Esophagus squamous epithelium (tissue), 4 donors: ENCODE data around the gene DDX54.

ENCODE experiments used
- CTCF ChIP-seq, 6 experiments: fragments of 450-650 bp in 4 of 6; fragments of 200-600 bp in 2 of 6; sonication (generic) in 2 of 6; IDR thresholded peaks; one replicate each; pipeline ENCODE4 v1.5.1; 2016 to 2019; ENCODE audit warnings: antibody characterized with exemption in 6 of 6, mild to moderate bottlenecking in 4 of 6, moderate library complexity in 4 of 6
- POLR2A ChIP-seq, 4 donors: fragments of 450-650 bp; IDR thresholded peaks; one replicate each; pipeline ENCODE4 v1.6.1; 2017; ENCODE audit warnings: antibody characterized with exemption in 4 of 4, mild to moderate bottlenecking in 4 of 4, moderate library complexity in 3 of 4

DNA sequence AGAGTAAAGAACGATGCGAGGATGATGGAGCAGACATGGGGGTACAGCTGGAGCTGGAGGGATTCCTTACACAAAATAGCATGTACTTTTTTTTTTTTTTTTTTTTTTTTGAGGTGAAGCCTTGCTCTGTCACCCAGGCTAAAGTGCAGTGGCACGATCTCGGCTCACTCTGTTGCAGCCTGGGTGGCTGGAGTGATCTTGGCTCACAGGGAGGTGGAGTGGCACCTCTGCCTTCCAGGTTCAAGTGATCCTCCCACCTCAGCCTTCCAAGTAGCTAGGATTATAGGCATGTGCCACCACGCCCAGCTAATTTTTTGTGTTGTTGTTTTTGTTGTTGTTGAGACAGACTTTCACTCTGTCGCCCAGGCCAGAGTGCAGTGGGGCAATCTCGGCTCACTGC, 44.6 kb downstream of the DDX54 start:
- no peak for TF ChIP-seq CTCF (IDR thresholded peaks at IDR 0.05)
- no peak for TF ChIP-seq POLR2A (IDR thresholded peaks at IDR 0.05)
